Endothelial cell of umbilical vein (primary cell): Measurements from ENCODE around the gene AASDH.

ENCODE experiments used
- POLR2A ChIP-seq: IDR thresholded peaks from 2 replicates; pipeline ENCODE4 v1.6.1; 2012; ENCODE audit warnings: low read depth, mild to moderate bottlenecking, control low read depth, low read length
- POLR2AphosphoS5 ChIP-seq: IDR thresholded peaks from 2 replicates; pipeline ENCODE4 v1.6.1; 2012; ENCODE audit warnings: low read depth, mild to moderate bottlenecking, control low read depth, low read length, moderate library complexity; ENCODE audit not compliant: insufficient read depth
- TF ChIP-seq, protein P1 (sequence below), 2 donors: IDR thresholded peaks; 1 replicate in 1 of 2; 2 replicates in 1 of 2; pipeline ENCODE4 v1.5.1; 2011; ENCODE audit warnings: low read length in 2 of 2, mild to moderate bottlenecking in 2 of 2, moderate library complexity in 2 of 2, control low read depth in 1 of 2, inconsistent platforms in 1 of 2, low read depth in 1 of 2; ENCODE audit not compliant: insufficient read depth in 1 of 2; ENCODE audit errors: extremely low read depth in 1 of 2

DNA sequence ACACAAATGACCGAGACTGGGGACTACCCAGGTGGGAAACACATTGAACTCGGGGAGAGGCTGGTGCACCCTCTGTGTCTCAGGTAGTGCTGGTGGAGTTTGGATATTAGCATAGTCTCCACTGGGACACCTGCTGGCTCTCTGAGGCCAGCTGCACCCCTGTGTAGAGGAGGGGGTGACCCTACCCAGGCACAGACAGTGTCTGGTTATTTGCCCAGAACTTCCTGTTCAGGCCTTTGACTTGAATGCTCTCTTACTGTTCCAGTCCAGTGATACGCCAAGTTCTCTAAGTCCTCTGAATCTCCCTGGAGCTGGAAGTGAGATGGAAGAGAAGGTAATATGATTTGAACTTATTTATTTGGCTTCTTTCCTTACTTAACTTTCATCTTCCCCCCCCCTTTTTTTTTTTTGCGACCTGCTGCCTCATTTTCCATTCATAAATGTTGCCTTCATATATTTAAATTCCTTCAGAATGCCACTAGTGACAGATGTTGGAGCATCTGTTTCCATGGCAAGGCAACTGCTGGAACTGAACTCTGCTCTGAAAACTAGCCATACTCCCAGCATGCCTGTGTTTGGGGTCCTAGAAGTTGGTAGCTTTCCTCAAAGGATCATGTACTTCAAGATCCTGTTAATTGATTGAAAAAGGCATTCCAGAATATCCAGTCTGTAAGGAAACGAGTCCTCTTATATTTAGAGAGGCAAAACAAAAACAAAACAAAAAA lies 76.7 kb downstream of the AASDH start:
- no peak for TF ChIP-seq POLR2A
- TF ChIP-seq, protein P1, sequence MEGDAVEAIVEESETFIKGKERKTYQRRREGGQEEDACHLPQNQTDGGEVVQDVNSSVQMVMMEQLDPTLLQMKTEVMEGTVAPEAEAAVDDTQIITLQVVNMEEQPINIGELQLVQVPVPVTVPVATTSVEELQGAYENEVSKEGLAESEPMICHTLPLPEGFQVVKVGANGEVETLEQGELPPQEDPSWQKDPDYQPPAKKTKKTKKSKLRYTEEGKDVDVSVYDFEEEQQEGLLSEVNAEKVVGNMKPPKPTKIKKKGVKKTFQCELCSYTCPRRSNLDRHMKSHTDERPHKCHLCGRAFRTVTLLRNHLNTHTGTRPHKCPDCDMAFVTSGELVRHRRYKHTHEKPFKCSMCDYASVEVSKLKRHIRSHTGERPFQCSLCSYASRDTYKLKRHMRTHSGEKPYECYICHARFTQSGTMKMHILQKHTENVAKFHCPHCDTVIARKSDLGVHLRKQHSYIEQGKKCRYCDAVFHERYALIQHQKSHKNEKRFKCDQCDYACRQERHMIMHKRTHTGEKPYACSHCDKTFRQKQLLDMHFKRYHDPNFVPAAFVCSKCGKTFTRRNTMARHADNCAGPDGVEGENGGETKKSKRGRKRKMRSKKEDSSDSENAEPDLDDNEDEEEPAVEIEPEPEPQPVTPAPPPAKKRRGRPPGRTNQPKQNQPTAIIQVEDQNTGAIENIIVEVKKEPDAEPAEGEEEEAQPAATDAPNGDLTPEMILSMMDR (IDR thresholded peaks at IDR 0.05; ENCODE audit: extremely low read depth in 1 of 2, insufficient read depth in 1 of 2, low read depth in 1 of 2, low read length in 2 of 2) = no peak
- no peak for TF ChIP-seq POLR2AphosphoS5
